Lung (tissue), 12 donors: ENCODE results near the gene DIP2C. TPM values are rescaled to one million over a fixed set of nuclear protein-coding genes. Genes with fewer than 3 reads are reported as not detected.

Experiments
- ATAC-seq: fragments of 200-7000 bp; cut with Tn5 transposase; one replicate; pipeline ENCODE4 v1.9.1; 2020; ENCODE audit warnings: moderate number of reproducible peaks; ENCODE audit not compliant: insufficient read depth, low FRiP score
- DNase-seq, 3 donors: peaks; one replicate each; pipeline ENCODE4 v3.0.0-alpha.2; 2013 to 2017
- H3K27ac ChIP-seq, 2 donors: one replicate each; pipeline ENCODE4 v1.5.1; 2013; ENCODE audit warnings: mild to moderate bottlenecking in 2 of 2, moderate library complexity in 2 of 2, control low read depth in 1 of 2, inconsistent platforms in 1 of 2, low read depth in 1 of 2, low read length in 1 of 2
- H3K27me3 ChIP-seq, 3 donors: one replicate each; pipeline ENCODE4 v1.5.1; 2013; ENCODE audit warnings: low read length in 2 of 3; ENCODE audit not compliant: control insufficient read depth in 3 of 3, insufficient read depth in 3 of 3
- H3K36me3 ChIP-seq, 4 donors: one replicate each; pipeline ENCODE4 v1.5.1; 2013; ENCODE audit warnings: low read length in 4 of 4, mild to moderate bottlenecking in 1 of 4, moderate library complexity in 1 of 4; ENCODE audit not compliant: control insufficient read depth in 4 of 4, insufficient read depth in 4 of 4
- H3K4me1 ChIP-seq, 5 donors: one replicate each; pipeline ENCODE4 v1.5.1; 2013; ENCODE audit warnings: low read length in 5 of 5, mild to moderate bottlenecking in 2 of 5, moderate library complexity in 1 of 5; ENCODE audit not compliant: control insufficient read depth in 5 of 5, insufficient read depth in 5 of 5
- H3K4me3 ChIP-seq: one replicate; pipeline ENCODE4 v1.5.1; 2013; ENCODE audit warnings: mild to moderate bottlenecking, control low read depth, moderate library complexity
- H3K9ac ChIP-seq, 2 donors: one replicate each; pipeline ENCODE4 v1.5.1; 2013; ENCODE audit warnings: low read length in 2 of 2, control low read depth in 1 of 2; ENCODE audit not compliant: insufficient read depth in 1 of 2
- H3K9me3 ChIP-seq, 4 donors: one replicate each; pipeline ENCODE4 v1.5.1; 2013; ENCODE audit warnings: low read length in 3 of 4, mild to moderate bottlenecking in 1 of 4, moderate library complexity in 1 of 4; ENCODE audit not compliant: control insufficient read depth in 4 of 4, insufficient read depth in 3 of 4
- CTCF ChIP-seq: IDR thresholded peaks from 2 replicates; pipeline ENCODE4 v1.5.1; 2012; ENCODE audit warnings: mild to moderate bottlenecking; ENCODE audit errors: control extremely low read depth, extremely low read depth
- WGBS, 2 donors: extraction: QIAGEN DNeasy Blood & Tissue Kit; methylation state at CpG; one replicate each; pipeline ENCODE4 v1.1.7; 2013; 5-methylcytosine and 5-hydroxymethylcytosine counted together
- polyA plus RNA-seq, 2 donors: library from polyadenylated mRNA; stranded (reverse); fragments of 200-250 nt; gene quantifications; one replicate each; pipeline ENCODE4 v1.2.1, GENCODE V29; 2013
- total RNA-seq, 2 donors: library from RNA; depleted of rRNA in 1 of 2; stranded (reverse); fragments of >200 nt in 1 of 2; gene quantifications; one replicate each; pipeline ENCODE4 v1.2.1, GENCODE V29; 2014 to 2021
- donor health status: control.
- donor health status: control.
- donor health status: Bipolar disorder and iron deficiency.
- donor health status: healthy.
- donor health status: DM: yes; HTN: yes; CAD: no.

DIP2C gene
- total and polyA plus RNA-seq, 4 donors, result 3.6 to 20.0 (median 9.5) TPM

DNA sequence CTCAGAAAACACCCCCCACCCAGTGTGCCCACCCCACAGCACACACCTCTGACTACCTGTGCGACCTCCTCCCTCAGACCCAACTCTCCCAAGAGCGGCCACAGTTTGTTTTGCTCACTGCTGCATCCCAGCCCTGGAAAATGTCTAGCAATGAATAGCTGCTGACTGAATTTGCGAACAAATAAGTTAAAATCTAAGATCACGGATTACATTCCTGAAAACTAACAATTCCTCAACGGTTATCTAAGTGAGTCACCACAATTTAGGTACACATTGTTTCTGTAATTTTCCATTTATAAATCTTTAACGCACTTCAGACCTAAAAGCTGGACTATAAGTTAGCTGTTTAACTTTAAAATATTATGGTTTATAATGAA lies 319.0 kb downstream of the DIP2C start:
- Histone ChIP-seq H3K36me3 (peaks cover 2 to 21% (median 17%) of the 10 kb centered on the region in 4 donors), H3K4me3 (no peak overlapping the region), H3K27ac (no peak overlapping the region), H3K9me3 (no peaks in the 10 kb centered on the region), H3K9ac (no peak overlapping the region), H3K27me3 (no peaks in the 10 kb centered on the region), H3K4me1 (peaks cover 0 to 24% (median 0%) of the 10 kb centered on the region in 5 donors)
- DNase-seq (no peak), ATAC-seq (no peak)
- 89 to 94% methylated on average over 6 of the region's 6 CpGs for WGBS, 2 donors
- no peak for TF ChIP-seq CTCF

DNA sequence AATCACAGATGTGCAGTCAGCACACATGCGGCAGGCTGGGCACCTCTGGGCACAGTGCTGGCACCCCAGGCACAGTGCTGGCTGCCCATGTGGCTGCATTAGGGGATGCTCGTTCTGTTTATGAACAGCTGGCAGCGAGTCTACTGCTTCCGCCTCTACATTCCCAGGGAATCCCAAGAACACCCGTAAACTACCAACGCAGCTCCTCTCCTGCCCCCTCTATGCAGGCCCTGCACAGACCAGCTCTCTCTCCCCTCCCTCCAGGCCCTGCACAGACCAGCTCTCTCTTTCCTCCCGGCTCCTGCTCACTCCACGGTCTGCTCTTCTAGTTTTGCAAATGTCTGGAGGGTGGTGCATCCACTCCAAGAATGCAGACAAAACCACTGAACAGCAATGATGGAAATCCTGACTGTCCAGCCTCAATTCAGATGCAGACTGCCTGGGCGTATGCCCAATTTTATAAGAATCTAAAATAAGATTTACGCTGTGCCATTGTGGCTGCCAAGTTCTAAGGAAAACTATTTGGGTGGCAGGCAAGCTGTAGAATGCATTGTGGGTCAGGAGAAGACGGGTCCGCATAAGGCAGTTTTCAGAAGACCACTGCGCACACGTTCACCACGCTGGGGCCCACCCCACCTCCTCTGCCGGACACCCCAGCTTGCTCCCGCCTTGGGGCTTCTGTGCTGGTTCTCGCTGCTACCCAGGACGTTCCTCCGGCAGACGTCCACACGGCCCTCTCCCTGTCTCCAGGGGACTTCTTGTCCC lies 319.6 kb downstream of the DIP2C start:
- no peak overlapping the region for H3K27ac ChIP-seq

GRCh38 chr10:369221-369683 lies 320.2 kb downstream of the DIP2C start:
- DNase-seq (no peak), ATAC-seq (peak; percentile 12)
- Histone ChIP-seq H3K36me3 (peaks cover 2 to 24% (median 18%) of the 10 kb centered on the region in 4 donors), H3K27me3 (no peaks in the 10 kb centered on the region), H3K9me3 (no peaks in the 10 kb centered on the region), H3K4me1 (peaks cover 0 to 24% (median 0%) of the 10 kb centered on the region in 5 donors), H3K4me3 (no peak overlapping the region), H3K27ac (no peak overlapping the region), H3K9ac (no peak overlapping the region)
- TF ChIP-seq CTCF, result no peak
- WGBS, 2 donors, result 91 to 92% methylated on average over 18 of the region's 18 CpGs

More for the DNA sequence above, 319.6 kb downstream of the DIP2C start:
- 89 to 90% methylated on average over 22 of the region's 22 CpGs for WGBS, 2 donors
- peaks cover 0 to 24% (median 0%) of the 10 kb centered on the region in 5 donors for H3K4me1 ChIP-seq
- no peak overlapping the region for H3K4me3 ChIP-seq
- ATAC-seq (peak; percentile 16), DNase-seq (peak; percentile 28 to 48 (median 44))
- H3K36me3 ChIP-seq, result peaks cover 2 to 21% (median 17%) of the 10 kb centered on the region in 4 donors
- no peaks in the 10 kb centered on the region for H3K27me3 ChIP-seq
- no peak for TF ChIP-seq CTCF
- H3K9me3 ChIP-seq, result no peaks in the 10 kb centered on the region
- no peak overlapping the region for H3K9ac ChIP-seq
